ENCODE measurements around the gene ALAS2.

The ALAS2 gene

GRCh38 chrX:54978448-54978847 lies 52.3 kb downstream of the ALAS2 start:
- ChIA-PET CTCF (no interaction called here), POLR2A (no interaction called here)
- Histone ChIP-seq H3K4me1 (ENCODE audit: control insufficient read depth, insufficient read depth, low read length) (no peaks in the 10 kb centered on the region), H3K27ac (ENCODE audit: extremely low read depth, low read depth, low read length) (no peak overlapping the region), H3K4me3 (ENCODE audit: low read depth, low read length) (no peak overlapping the region), H3K36me3 (ENCODE audit: control insufficient read depth in 2 of 2, insufficient read depth in 1 of 2, low read length in 2 of 2) (no peaks in the 10 kb centered on the region), H3K9me3 (ENCODE audit: control insufficient read depth, insufficient read depth, low read depth, low read length) (no peaks in the 10 kb centered on the region; the same call in 1 of the 2 replicates)
- TF ChIP-seq ZFP41 (tag by site-specific recombination; IDR thresholded peaks at IDR 0.05; ENCODE audit: borderline replicate concordance): no peak
- TF ChIP-seq ZNF211 (tag by site-specific recombination; IDR thresholded peaks at IDR 0.05; ENCODE audit: low read depth): no peak
- no peak for TF ChIP-seq ZNF157 (tag by site-specific recombination; IDR thresholded peaks at IDR 0.05)
- no peak for TF ChIP-seq PRDM2 (tag by site-specific recombination; IDR thresholded peaks at IDR 0.05; ENCODE audit: borderline replicate concordance)
- TF ChIP-seq ZNF76 (tag by site-specific recombination; IDR thresholded peaks at IDR 0.05; ENCODE audit: borderline replicate concordance, low read depth): no peak
- no peak for TF ChIP-seq ZNF558 (tag by site-specific recombination; IDR thresholded peaks at IDR 0.05)
- no peak for TF ChIP-seq GLIS2 (tag by site-specific recombination; IDR thresholded peaks at IDR 0.05)
- no peak for TF ChIP-seq ZNF629 (tag by site-specific recombination; IDR thresholded peaks at IDR 0.05)
- no peak for TF ChIP-seq RBAK (tag by site-specific recombination; IDR thresholded peaks at IDR 0.05)
- TF ChIP-seq ZNF433 (tag by site-specific recombination; IDR thresholded peaks at IDR 0.05; ENCODE audit: low read depth): no peak
- TF ChIP-seq ZNF549 (tag by site-specific recombination; IDR thresholded peaks at IDR 0.05): no peak
- no peak for TF ChIP-seq ZNF148 (tag by site-specific recombination; IDR thresholded peaks at IDR 0.05; ENCODE audit: borderline replicate concordance)

GRCh38 chrX:54977387-54977786 lies 53.4 kb downstream of the ALAS2 start:
- ChIA-PET POLR2A (no interaction called here), CTCF (no interaction called here)
- H3K4me3 ChIP-seq (ENCODE audit: low read depth, low read length): no peak overlapping the region
- no peaks in the 10 kb centered on the region for H3K4me1 ChIP-seq (ENCODE audit: control insufficient read depth, insufficient read depth, low read length)
- no peaks in the 10 kb centered on the region for H3K36me3 ChIP-seq (ENCODE audit: control insufficient read depth in 2 of 2, insufficient read depth in 1 of 2, low read length in 2 of 2)
- no peaks in the 10 kb centered on the region; the same call in 1 of the 2 replicates for H3K9me3 ChIP-seq (ENCODE audit: control insufficient read depth, insufficient read depth, low read depth, low read length)
- H3K27ac ChIP-seq (ENCODE audit: extremely low read depth, low read depth, low read length): no peak overlapping the region
- no peak for TF ChIP-seq ZNF274 (IDR thresholded peaks at IDR 0.05; ENCODE audit: low read length)
- no peak for TF ChIP-seq ZNF274 (tag by site-specific recombination; IDR thresholded peaks at IDR 0.05; ENCODE audit: borderline replicate concordance)
- no peak for TF ChIP-seq GLIS2 (tag by site-specific recombination; IDR thresholded peaks at IDR 0.05)
- no peak for TF ChIP-seq OSR2 (tag by site-specific recombination; IDR thresholded peaks at IDR 0.05)
- TF ChIP-seq ZEB2 (tag by site-specific recombination; IDR thresholded peaks at IDR 0.05): no peak
- no peak for TF ChIP-seq ZFP37 (tag by site-specific recombination; IDR thresholded peaks at IDR 0.05)
- TF ChIP-seq TSHZ1 (tag by site-specific recombination; IDR thresholded peaks at IDR 0.05; ENCODE audit: borderline replicate concordance): no peak
- no peak for TF ChIP-seq KLF17 (tag by site-specific recombination; IDR thresholded peaks at IDR 0.05)
- no peak for TF ChIP-seq ZNF791 (tag by site-specific recombination; IDR thresholded peaks at IDR 0.05)
- TF ChIP-seq ZNF266 (tag by site-specific recombination; IDR thresholded peaks at IDR 0.05; ENCODE audit: low read depth): no peak
- TF ChIP-seq OVOL3 (tag by site-specific recombination; IDR thresholded peaks at IDR 0.05): no peak
